HEK293T (cell line): ENCODE results near the gene TMPRSS2.

Experiments
- CTCF ChIA-PET: fragments of 350-600 bp; formaldehyde crosslinking; extraction: SDS; loops from one replicate; lab custom pipeline; 2021; ENCODE audit warnings: antibody characterized with exemption, inconsistent platforms; lab: Yijun Ruan, JAX
- POLR2A ChIA-PET: fragments of 350-600 bp; formaldehyde crosslinking; extraction: SDS; loops from one replicate; lab custom pipeline; 2020; ENCODE audit warnings: antibody characterized with exemption, inconsistent platforms; lab: Yijun Ruan, JAX
- DNase-seq: peaks from one replicate; pipeline ENCODE4 v3.0.0; 2012; ENCODE audit warnings: mixed read lengths; ENCODE audit errors: extremely low spot score
- ARNT ChIP-seq: fragments of 450-650 bp; IDR thresholded peaks from 2 replicates; pipeline ENCODE4 v1.6.1; 2017; ENCODE audit warnings: mild to moderate bottlenecking
- BHLHE40 ChIP-seq: fragments of 450-650 bp; IDR thresholded peaks from 2 replicates; pipeline ENCODE4 v1.6.1; 2016; ENCODE audit warnings: mild to moderate bottlenecking, moderate library complexity, borderline replicate concordance
- CTBP1 ChIP-seq: fragments of 450-650 bp; IDR thresholded peaks from 2 replicates; pipeline ENCODE4 v1.6.1; 2016; ENCODE audit warnings: borderline replicate concordance
- ELF4 ChIP-seq: fragments of 450-650 bp; IDR thresholded peaks from 2 replicates; pipeline ENCODE4 v1.6.1; 2017; ENCODE audit warnings: antibody characterized with exemption
- FOXA1 ChIP-seq: fragments of 450-650 bp; IDR thresholded peaks from 2 replicates; pipeline ENCODE4 v1.6.1; 2016; ENCODE audit warnings: mild to moderate bottlenecking
- FOXK2 ChIP-seq: fragments of 450-650 bp; IDR thresholded peaks from 2 replicates; pipeline ENCODE4 v1.6.1; 2016; ENCODE audit warnings: mild to moderate bottlenecking
- FOXM1 ChIP-seq: fragments of 450-650 bp; IDR thresholded peaks from 2 replicates; pipeline ENCODE4 v1.6.1; 2017; ENCODE audit warnings: mild to moderate bottlenecking, borderline replicate concordance
- HDGF ChIP-seq: fragments of 450-650 bp; IDR thresholded peaks from 2 replicates; pipeline ENCODE4 v1.6.1; 2017; ENCODE audit warnings: antibody characterized with exemption, borderline replicate concordance
- L3MBTL2 ChIP-seq: fragments of 450-650 bp; conservative IDR thresholded peaks from 2 replicates; pipeline ENCODE4 v1.6.1; 2016; ENCODE audit warnings: mild to moderate bottlenecking
- LEF1 ChIP-seq: fragments of 450-650 bp; IDR thresholded peaks from 2 replicates; pipeline ENCODE4 v1.6.1; 2017; ENCODE audit warnings: mild to moderate bottlenecking, borderline replicate concordance
- NFRKB ChIP-seq: fragments of 450-650 bp; IDR thresholded peaks from 2 replicates; pipeline ENCODE4 v1.6.1; 2016; ENCODE audit warnings: mild to moderate bottlenecking, moderate library complexity
- SP1 ChIP-seq: fragments of 450-650 bp; IDR thresholded peaks from 2 replicates; pipeline ENCODE4 v1.6.1; 2017
- SUZ12 ChIP-seq: fragments of 450-650 bp; IDR thresholded peaks from 2 replicates; pipeline ENCODE4 v1.6.1; 2016; ENCODE audit warnings: mild to moderate bottlenecking
- TARDBP ChIP-seq: fragments of 450-650 bp; IDR thresholded peaks from 2 replicates; pipeline ENCODE4 v1.6.1; 2016
- ZNF384 ChIP-seq: fragments of 450-650 bp; IDR thresholded peaks from 2 replicates; pipeline ENCODE4 v1.6.1; 2016
- TF ChIP-seq, protein P1 (sequence below): fragments of 450-650 bp; IDR thresholded peaks from 2 replicates; pipeline ENCODE4 v1.6.1; 2016

TMPRSS2 gene

DNA sequence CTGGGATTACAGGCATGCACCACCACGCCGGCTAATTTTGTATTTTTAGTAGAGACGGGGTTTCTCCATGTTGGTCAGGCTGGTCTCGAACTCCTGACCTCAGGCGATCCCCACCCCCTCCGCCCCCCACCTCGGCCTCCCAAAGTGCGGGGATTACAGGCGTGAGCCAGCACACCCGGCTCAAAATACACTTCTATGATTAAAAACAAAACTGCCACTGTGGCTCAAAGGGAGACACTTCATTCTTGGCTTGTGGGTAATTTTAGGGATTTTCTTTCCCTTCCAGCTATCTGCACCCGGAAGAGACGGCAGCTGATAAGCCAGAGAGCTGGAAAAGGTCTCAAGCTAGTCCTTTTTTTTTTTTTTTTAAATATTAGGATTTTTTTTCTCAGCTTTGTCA lies 24.5 kb downstream of the TMPRSS2 start:
- DNase-seq = no peak
- ChIA-PET CTCF (no interaction called here), POLR2A (no interaction called here)
- no peak for TF ChIP-seq TARDBP
- no peak for TF ChIP-seq SP1
- no peak for TF ChIP-seq L3MBTL2
- TF ChIP-seq NFRKB = no peak
- TF ChIP-seq LEF1 = no peak
- TF ChIP-seq, protein P1, sequence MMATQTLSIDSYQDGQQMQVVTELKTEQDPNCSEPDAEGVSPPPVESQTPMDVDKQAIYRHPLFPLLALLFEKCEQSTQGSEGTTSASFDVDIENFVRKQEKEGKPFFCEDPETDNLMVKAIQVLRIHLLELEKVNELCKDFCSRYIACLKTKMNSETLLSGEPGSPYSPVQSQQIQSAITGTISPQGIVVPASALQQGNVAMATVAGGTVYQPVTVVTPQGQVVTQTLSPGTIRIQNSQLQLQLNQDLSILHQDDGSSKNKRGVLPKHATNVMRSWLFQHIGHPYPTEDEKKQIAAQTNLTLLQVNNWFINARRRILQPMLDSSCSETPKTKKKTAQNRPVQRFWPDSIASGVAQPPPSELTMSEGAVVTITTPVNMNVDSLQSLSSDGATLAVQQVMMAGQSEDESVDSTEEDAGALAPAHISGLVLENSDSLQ = no peak
- no peak for TF ChIP-seq ELF4
- TF ChIP-seq HDGF = no peak
- TF ChIP-seq ZNF384 = no peak
- TF ChIP-seq ARNT = no peak
- TF ChIP-seq BHLHE40 = no peak
- TF ChIP-seq FOXK2 = no peak

DNA sequence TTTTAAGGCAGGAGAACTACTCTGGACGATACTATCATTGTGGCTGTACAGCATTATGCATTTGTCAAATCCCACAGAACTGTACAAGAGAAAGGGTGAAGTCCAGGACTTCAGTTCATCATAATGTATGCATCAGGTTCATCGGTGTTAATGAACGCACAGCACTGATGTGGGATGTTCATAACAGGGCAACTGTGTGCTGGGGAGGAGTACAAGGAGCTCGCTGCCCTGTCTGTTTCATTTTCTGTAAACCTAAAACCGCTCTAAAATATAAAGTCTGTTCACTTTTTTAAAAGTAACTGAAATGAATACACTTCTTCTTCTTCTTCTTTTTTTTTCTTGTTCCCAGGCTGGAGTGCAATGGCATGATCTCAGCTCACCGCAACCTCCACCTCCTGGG lies 25.0 kb downstream of the TMPRSS2 start:
- no peak for TF ChIP-seq BHLHE40
- TF ChIP-seq LEF1 = no peak
- no peak for TF ChIP-seq SUZ12
- TF ChIP-seq, protein P1 = no peak
- TF ChIP-seq FOXA1 = no peak
- TF ChIP-seq L3MBTL2 = no peak
- TF ChIP-seq HDGF = no peak
- TF ChIP-seq TARDBP = no peak
- CTCF ChIA-PET = no interaction called here
- no peak for DNase-seq
- POLR2A ChIA-PET = no interaction called here

DNA sequence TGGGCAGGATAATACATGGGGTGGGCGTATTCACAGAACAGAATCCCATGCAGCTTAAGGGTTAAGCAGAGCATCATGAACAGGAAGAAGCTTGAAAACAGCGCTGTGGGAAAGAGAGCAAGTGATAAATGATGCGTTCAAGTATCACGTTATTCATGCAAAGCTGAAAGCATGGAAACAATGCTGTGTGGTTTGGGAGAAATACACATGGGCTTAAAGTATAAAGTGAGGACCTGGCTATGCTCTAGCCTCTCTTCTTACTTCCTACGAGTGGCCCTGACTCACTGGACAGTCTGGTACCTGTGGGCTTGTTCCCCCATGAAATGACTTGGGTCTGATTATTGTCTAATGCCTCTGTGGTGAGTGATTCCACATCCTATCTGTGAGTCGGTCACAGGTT lies 25.7 kb downstream of the TMPRSS2 start:
- no peak for DNase-seq
- ChIA-PET POLR2A (no interaction called here), CTCF (interaction anchor here (0.6 kb wide), 1 partner anchor 53 kb away, joined by 4 read pairs; no protein-coding TSS in a partner anchor)
- no peak for TF ChIP-seq ZNF384
- no peak for TF ChIP-seq FOXK2
- TF ChIP-seq, protein P1 = no peak
- TF ChIP-seq BHLHE40 = no peak
- no peak for TF ChIP-seq ARNT

DNA sequence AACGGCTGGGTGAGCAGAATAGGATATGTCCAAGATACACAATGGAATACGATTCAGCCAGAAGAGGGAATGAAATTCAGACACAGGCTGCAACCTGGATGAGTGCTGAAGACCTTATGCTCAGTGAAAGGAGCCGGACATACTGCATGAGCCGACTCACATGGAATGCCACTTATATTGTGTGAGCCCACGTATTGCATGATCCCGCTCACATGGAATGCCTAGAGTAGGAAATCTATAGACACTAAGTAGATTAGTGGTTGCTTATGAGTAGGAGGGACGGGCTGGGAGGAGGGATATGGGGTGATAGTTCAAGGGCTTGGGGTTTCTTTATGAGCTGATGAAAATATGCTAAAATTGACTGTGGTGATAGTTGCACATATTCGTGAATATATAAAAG lies 26.8 kb downstream of the TMPRSS2 start:
- POLR2A ChIA-PET = no interaction called here
- TF ChIP-seq L3MBTL2 = no peak
- no peak for TF ChIP-seq ARNT
- TF ChIP-seq FOXM1 = no peak
- TF ChIP-seq FOXA1 = no peak
- TF ChIP-seq FOXK2 = no peak
- no peak for TF ChIP-seq ELF4
- TF ChIP-seq SP1 = no peak
- no peak for TF ChIP-seq SUZ12
- TF ChIP-seq HDGF = no peak
- no peak for TF ChIP-seq ZNF384
- TF ChIP-seq LEF1 = no peak
- TF ChIP-seq, protein P1 = no peak
- TF ChIP-seq BHLHE40 = no peak
- CTCF ChIA-PET = no interaction called here
- no peak for DNase-seq

DNA sequence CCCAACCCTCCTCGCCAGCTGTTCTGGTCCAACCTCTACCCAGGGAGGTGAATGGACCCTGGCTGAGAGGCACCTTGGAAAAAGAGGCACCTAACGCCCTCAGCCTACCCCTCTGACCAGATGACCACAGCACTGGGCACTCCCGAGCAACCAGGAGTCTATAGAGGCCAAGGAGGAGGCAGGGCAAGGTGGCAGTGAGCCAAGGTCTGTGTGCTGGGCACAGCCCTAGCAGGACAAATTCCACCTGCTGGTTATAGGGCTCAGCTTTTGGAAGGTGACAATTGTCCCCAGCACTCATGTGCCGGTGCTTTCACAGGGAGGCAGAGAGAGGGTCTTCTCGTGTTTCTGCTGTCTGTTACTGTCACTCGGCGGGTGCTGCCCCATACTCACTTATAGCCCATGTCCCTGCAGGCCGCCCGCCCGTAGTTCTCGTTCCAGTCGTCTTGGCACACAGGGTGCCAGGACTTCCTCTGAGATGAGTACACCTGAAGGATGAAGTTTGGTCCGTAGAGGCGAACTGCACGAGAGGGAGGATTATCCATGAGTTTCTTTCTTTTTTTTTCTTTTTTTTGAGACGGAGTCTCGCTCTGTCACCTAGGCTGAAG lies 27.8 kb downstream of the TMPRSS2 start:
- ChIA-PET CTCF (no interaction called here), POLR2A (no interaction called here)
- DNase-seq = no peak
- TF ChIP-seq CTBP1 (no peak), NFRKB (no peak), L3MBTL2 (no peak), ZNF384 (no peak)

DNA sequence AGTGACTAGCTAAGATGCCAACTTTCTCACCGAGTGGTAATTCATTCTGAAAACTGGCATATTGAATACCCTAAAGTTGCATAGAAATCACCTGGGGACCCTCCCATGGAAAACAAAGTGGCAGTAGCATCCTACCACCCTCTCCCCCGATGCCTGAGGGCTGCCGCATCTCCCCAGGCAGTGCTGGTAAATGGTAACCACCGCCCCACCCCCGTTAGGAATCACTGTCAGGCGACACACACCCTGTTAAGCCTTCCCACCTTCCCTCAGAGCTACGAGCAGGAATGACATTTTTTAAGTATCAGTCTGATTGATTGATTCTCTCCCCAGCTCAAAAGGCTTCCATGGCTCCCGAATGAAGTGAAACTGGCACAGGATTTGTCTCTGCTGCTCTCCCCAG lies 28.3 kb downstream of the TMPRSS2 start:
- POLR2A ChIA-PET = no interaction called here
- CTCF ChIA-PET = no interaction called here
- TF ChIP-seq LEF1 (no peak), SP1 (no peak), ELF4 (no peak), HDGF (no peak), ARNT (no peak), L3MBTL2 (no peak), FOXA1 (no peak), FOXM1 (no peak), CTBP1 (no peak), SUZ12 (no peak), NFRKB (no peak), ZNF384 (no peak), TARDBP (no peak)
- TF ChIP-seq, protein P1 = no peak
- DNase-seq = no peak
